ENCODE measurements around the gene ADI1. TPM values are rescaled to one million over a fixed set of nuclear protein-coding genes. Genes with fewer than 3 reads are reported as not detected.
A peak's percentile ranks its signal among the peaks of the same experiment; 100 is the strongest.
"Not testable (repeated sequence)": the region's sequence is repeated elsewhere in the genome, so short reads cannot be mapped to it uniquely, and the experiment has no call there.

The ADI1 gene
- polyA plus RNA-seq, 3 donors, result 72.8 to 82.5 (median 73.1) TPM

GRCh38 chr2:3532941-3533340 lies 13.6 kb upstream of the ADI1 start:
- DNase-seq (ENCODE audit: low read depth in 3 of 3, low spot score in 2 of 3), result no peak

GRCh38 chr2:3529316-3530025 lies 10.1 kb upstream of the ADI1 start:
- DNase-seq (ENCODE audit: low read depth in 3 of 3, low spot score in 2 of 3), result no peak

GRCh38 chr2:3527886-3528785 lies 8.8 kb upstream of the ADI1 start:
- no peak for DNase-seq (ENCODE audit: low read depth in 3 of 3, low spot score in 2 of 3)

- DNase-seq (ENCODE audit: low read depth in 3 of 3, low spot score in 2 of 3), result no peak
Observed at GRCh38 chr2:3526871-3527270, 7.5 kb upstream of the ADI1 start.

- DNase-seq (ENCODE audit: low read depth in 3 of 3, low spot score in 2 of 3), result no peak
Observed at GRCh38 chr2:3523551-3524041, 4.3 kb upstream of the ADI1 start.

GRCh38 chr2:3522961-3523421 lies 3.7 kb upstream of the ADI1 start:
- no peak for DNase-seq (ENCODE audit: low read depth in 3 of 3, low spot score in 2 of 3)

GRCh38 chr2:3520591-3520990 lies 1.3 kb upstream of the ADI1 start:
- DNase-seq (ENCODE audit: low read depth in 3 of 3, low spot score in 2 of 3), result no peak

GRCh38 chr2:3518496-3519254 lies 656 bp downstream of the ADI1 start:
- DNase-seq (ENCODE audit: low read depth in 3 of 3, low spot score in 2 of 3), result peak; percentile 97 to 98 (median 97)

- DNase-seq (ENCODE audit: low read depth in 3 of 3, low spot score in 2 of 3), result peak in 1 of 3 donors; percentile 23
Observed at GRCh38 chr2:3517948-3518495, 1.3 kb downstream of the ADI1 start.

GRCh38 chr2:3516831-3517230 lies 2.5 kb downstream of the ADI1 start:
- DNase-seq (ENCODE audit: low read depth in 3 of 3, low spot score in 2 of 3), result no peak

- DNase-seq (ENCODE audit: low read depth in 3 of 3, low spot score in 2 of 3), result not testable (repeated sequence)
Observed at GRCh38 chr2:3515438-3515837, 3.9 kb downstream of the ADI1 start.

- DNase-seq (ENCODE audit: low read depth in 3 of 3, low spot score in 2 of 3), result no peak
Observed at GRCh38 chr2:3513026-3513810, 6.1 kb downstream of the ADI1 start.

- DNase-seq (ENCODE audit: low read depth in 3 of 3, low spot score in 2 of 3), result no peak
Observed at GRCh38 chr2:3512086-3512485, 7.2 kb downstream of the ADI1 start.

GRCh38 chr2:3505771-3506170 lies 13.6 kb downstream of the ADI1 start:
- DNase-seq (ENCODE audit: low read depth in 3 of 3, low spot score in 2 of 3), result no peak

- DNase-seq (ENCODE audit: low read depth in 3 of 3, low spot score in 2 of 3), result no peak
Observed at GRCh38 chr2:3504741-3505140, 14.6 kb downstream of the ADI1 start.

GRCh38 chr2:3503483-3503882 lies 15.8 kb downstream of the ADI1 start:
- no peak for DNase-seq (ENCODE audit: low read depth in 3 of 3, low spot score in 2 of 3)

GRCh38 chr2:3503046-3503445 lies 16.3 kb downstream of the ADI1 start:
- DNase-seq (ENCODE audit: low read depth in 3 of 3, low spot score in 2 of 3), result no peak

- no peak for DNase-seq (ENCODE audit: low read depth in 3 of 3, low spot score in 2 of 3)
Observed at GRCh38 chr2:3500326-3500899, 18.9 kb downstream of the ADI1 start.

GRCh38 chr2:3498783-3499394 lies 20.4 kb downstream of the ADI1 start:
- no peak for DNase-seq (ENCODE audit: low read depth in 3 of 3, low spot score in 2 of 3)
